Central memory CD8-positive, alpha-beta T cell (primary cell): ENCODE data around the gene ANKS6.
"Not testable (repeated sequence)": the region's sequence is repeated elsewhere in the genome, so short reads cannot be mapped to it uniquely, and the experiment has no call there.

Experiments
- ATAC-seq: fragments of 150-1000 bp; cut with Tn5 transposase; replicated peaks from 2 replicates; pipeline ENCODE4 v1.10.0; 2022; ENCODE audit warnings: mild to moderate bottlenecking, moderate FRiP score, moderate number of reproducible peaks; ENCODE audit not compliant: poor library complexity, severe bottlenecking; ENCODE audit errors: extremely low read depth
- DNase-seq, 2 donors: peaks; one replicate each; pipeline ENCODE4 v3.0.0; 2021; ENCODE audit warnings: low spot score in 2 of 2
- H3K27ac Mint-ChIP-seq: one replicate; pipeline ENCODE4 v1.8.0; 2022; ENCODE audit warnings: low read depth, mild to moderate bottlenecking, moderate library complexity, mixed read lengths
- H3K27me3 Mint-ChIP-seq: one replicate; pipeline ENCODE4 v1.8.0; 2022; ENCODE audit warnings: mixed read lengths
- H3K36me3 Mint-ChIP-seq: one replicate; pipeline ENCODE4 v1.8.0; 2022; ENCODE audit warnings: mild to moderate bottlenecking, moderate library complexity, mixed read lengths; ENCODE audit not compliant: insufficient read depth
- H3K4me1 Mint-ChIP-seq: one replicate; pipeline ENCODE4 v1.8.0; 2022; ENCODE audit warnings: mixed read lengths
- H3K4me3 Mint-ChIP-seq: one replicate; pipeline ENCODE4 v1.8.0; 2022; ENCODE audit warnings: mild to moderate bottlenecking, moderate library complexity, mixed read lengths
- H3K9me3 Mint-ChIP-seq: one replicate; pipeline ENCODE4 v1.8.0; 2022; ENCODE audit warnings: mixed read lengths

ANKS6 gene

DNA sequence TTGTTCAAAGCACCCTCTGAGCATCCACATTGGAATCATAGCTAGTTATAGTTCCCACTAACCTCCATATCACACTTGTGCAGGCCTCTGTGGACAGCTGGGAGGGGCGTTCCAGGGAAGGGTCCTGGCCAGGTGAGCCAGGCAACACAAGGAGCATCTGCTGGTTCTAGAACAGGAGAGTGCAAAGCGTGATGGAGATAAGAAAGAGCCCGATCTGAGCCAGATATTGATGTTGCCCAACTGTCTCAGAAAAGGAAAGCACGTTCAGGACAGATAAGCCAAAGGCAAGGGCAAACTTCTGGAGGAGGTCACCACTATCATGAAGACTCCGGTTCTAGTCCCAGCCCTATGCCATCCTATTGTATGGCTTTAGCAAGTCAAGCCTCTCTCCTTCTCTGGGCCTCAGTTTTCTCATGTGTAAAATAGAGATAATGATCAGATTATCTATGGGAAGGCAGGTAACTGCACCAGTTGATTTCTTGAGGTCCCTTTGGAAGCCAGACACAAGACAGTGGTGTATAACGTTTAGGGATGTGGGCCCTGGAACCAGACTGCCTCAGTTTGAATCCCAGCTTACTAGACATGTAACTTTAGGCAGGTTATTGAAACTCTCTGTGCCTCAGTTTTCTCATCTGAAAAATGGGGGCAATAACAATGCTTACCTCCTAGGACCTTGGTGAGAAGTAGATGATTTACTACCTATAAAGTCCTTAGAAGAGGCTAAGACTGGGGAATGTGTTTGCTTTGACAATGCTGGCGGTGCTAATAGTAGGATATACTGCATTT lies 107.5 kb downstream of the ANKS6 start:
- no peaks in the 10 kb centered on the region for H3K9me3 Mint-ChIP-seq
- DNase-seq = no peak
- no peaks in the 10 kb centered on the region for H3K36me3 Mint-ChIP-seq
- no peak overlapping the region for H3K27ac Mint-ChIP-seq
- ATAC-seq = no peak
- H3K4me1 Mint-ChIP-seq = peaks cover 5% of the 10 kb centered on the region
- peaks cover 22% of the 10 kb centered on the region for H3K27me3 Mint-ChIP-seq
- no peak overlapping the region for H3K4me3 Mint-ChIP-seq

DNA sequence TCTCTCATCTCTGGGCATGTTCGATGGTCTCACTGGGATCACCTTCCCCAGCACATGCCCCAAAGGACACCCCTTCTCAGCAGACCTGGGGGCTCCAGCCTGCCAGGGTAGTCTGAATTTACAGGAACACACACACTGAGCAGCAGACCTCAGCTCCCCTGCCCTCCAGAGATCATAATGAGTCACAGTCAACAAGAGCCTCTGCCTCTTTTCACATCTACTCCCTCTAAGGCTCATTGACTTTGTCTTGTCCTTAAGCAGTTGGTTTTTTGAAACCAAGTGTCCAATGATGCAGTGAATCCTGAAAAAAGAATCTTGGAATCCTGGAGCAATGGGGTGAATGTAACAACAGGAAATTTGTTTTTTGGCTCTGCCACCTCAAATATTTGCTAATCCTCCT lies 108.4 kb downstream of the ANKS6 start:
- Mint-ChIP-seq H3K27me3 (peaks cover 12% of the 10 kb centered on the region), H3K9me3 (no peaks in the 10 kb centered on the region), H3K4me3 (no peak overlapping the region), H3K27ac (no peak overlapping the region), H3K4me1 (peaks cover 5% of the 10 kb centered on the region), H3K36me3 (no peaks in the 10 kb centered on the region)
- no peak for ATAC-seq
- DNase-seq = no peak

DNA sequence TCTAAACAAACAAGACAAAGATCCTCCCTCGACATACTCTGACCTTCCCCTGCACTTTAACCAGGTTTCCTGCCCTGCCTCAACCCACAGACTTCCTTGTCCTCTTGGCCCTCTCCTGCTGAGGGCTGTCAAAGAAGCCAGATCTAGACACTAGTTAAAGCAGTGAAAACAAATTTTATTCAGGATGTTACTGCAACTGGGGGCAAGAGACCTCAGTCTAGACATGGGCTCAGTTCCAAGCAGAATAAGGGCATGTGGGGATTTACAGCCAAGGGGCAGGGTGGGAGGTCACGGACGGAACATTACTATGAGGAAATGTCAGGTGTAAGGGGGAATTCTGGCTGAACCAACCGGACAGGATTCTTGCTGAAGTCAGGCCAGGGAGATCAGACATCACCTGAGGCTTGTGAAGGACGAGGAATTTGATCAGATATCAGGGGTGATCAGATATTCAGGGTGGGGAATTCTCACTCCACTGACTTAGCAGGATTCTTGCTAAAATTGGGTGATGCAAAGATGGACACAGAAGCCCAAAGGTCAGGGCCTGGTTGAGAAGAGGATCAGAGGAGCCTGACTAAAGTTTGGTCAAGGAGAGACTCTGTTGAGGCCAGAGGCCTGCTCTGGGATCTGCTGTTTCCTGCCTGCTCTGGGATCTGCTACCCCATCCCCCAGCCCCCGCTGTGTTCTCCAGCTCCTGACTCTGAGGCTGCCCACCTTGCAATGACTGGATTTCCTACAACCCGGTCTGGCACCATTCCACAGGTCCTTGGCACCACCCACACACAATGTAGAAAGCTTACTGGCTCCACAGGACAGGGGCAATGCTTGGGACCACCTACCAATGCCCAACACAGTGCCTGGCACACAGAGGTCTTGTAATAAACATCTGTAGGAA lies 109.1 kb downstream of the ANKS6 start:
- ATAC-seq (no peak), DNase-seq (no peak)
- no peak overlapping the region for H3K27ac Mint-ChIP-seq
- H3K36me3 Mint-ChIP-seq = no peaks in the 10 kb centered on the region
- no peak overlapping the region for H3K4me3 Mint-ChIP-seq
- H3K27me3 Mint-ChIP-seq = peaks cover 8% of the 10 kb centered on the region
- H3K9me3 Mint-ChIP-seq = no peaks in the 10 kb centered on the region
- peaks cover 5% of the 10 kb centered on the region for H3K4me1 Mint-ChIP-seq

DNA sequence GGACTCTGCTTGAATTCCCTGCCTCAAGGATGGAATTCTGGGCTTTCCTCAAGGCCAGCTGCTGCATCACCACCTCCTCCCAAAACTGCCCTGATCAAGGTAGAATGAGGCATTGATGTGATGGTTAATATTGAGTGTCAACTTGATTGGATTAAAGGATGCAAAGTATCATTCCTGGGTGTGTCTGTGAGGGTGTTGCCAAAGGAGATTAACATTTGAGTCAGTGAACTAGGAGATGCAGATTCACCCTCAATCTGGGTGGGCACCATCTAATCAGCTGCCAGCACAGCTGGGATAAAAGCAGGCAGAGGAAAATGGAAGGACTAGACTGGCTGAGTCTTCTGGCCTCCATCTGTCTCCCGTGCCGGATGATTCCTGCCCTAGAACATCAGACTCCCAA lies 111.5 kb downstream of the ANKS6 start:
- not testable (repeated sequence) for H3K27ac Mint-ChIP-seq, ATAC-seq, H3K9me3 Mint-ChIP-seq, H3K4me3 Mint-ChIP-seq, DNase-seq, H3K4me1 Mint-ChIP-seq, H3K27me3 Mint-ChIP-seq, H3K36me3 Mint-ChIP-seq
